Measurements from ENCODE around the gene MTHFD2.

Gene MTHFD2

GRCh38 chr2:74249406-74250122, 51.1 kb downstream of the MTHFD2 start:
- H3K4me3 ChIP-seq (ENCODE audit: low read depth, low read length), result no peak overlapping the region
- POLR2A ChIA-PET, result no interaction called here
- DNase-seq (ENCODE audit: low read depth, low spot score), result no peak
- CTCF ChIA-PET, result interaction anchor here (0.6 to 6.9 kb wide), 52 partner anchors 9 to 486 kb away, joined by 3 to 65 read pairs (median 4); partner anchors contain the start of gene STAMBP
- no peak for TF ChIP-seq CTCF (IDR thresholded peaks at IDR 0.05; ENCODE audit: insufficient read depth, low read length, missing control alignments)

GRCh38 chr2:74250189-74250631, 51.8 kb downstream of the MTHFD2 start:
- H3K4me3 ChIP-seq (ENCODE audit: low read depth, low read length), result no peak overlapping the region
- TF ChIP-seq CTCF (IDR thresholded peaks at IDR 0.05; ENCODE audit: insufficient read depth, low read length, missing control alignments), result peak; percentile 67
- POLR2A ChIA-PET, result no interaction called here
- no peak for DNase-seq (ENCODE audit: low read depth, low spot score)
- CTCF ChIA-PET, result interaction anchor here (0.6 to 6.9 kb wide), 51 partner anchors 9 to 486 kb away, joined by 3 to 65 read pairs (median 4); partner anchors contain the start of gene STAMBP

GRCh38 chr2:74252036-74252435, 53.6 kb downstream of the MTHFD2 start:
- no peak for DNase-seq (ENCODE audit: low read depth, low spot score)
- CTCF ChIA-PET, result interaction anchor here (1.0 to 6.9 kb wide), 3 partner anchors 7 to 85 kb away, joined by 4 to 65 read pairs (median 55); no protein-coding TSS in a partner anchor
- POLR2A ChIA-PET, result no interaction called here
- H3K4me3 ChIP-seq (ENCODE audit: low read depth, low read length), result no peak overlapping the region
- no peak for TF ChIP-seq CTCF (IDR thresholded peaks at IDR 0.05; ENCODE audit: insufficient read depth, low read length, missing control alignments)

GRCh38 chr2:74252862-74253261, 54.4 kb downstream of the MTHFD2 start:
- POLR2A ChIA-PET, result interaction anchor here (0.5 kb wide), 1 partner anchor 75 kb away, joined by 3 read pairs; no protein-coding TSS in a partner anchor
- CTCF ChIA-PET, result interaction anchor here (0.9 to 2.1 kb wide), 7 partner anchors 12 to 138 kb away, joined by 3 to 14 read pairs (median 4); no protein-coding TSS in a partner anchor

GRCh38 chr2:74253306-74253970, 55.0 kb downstream of the MTHFD2 start:
- POLR2A ChIA-PET, result no interaction called here
- CTCF ChIA-PET, result interaction anchor here (0.8 to 2.1 kb wide), 7 partner anchors 13 to 337 kb away, joined by 3 to 14 read pairs (median 3); no protein-coding TSS in a partner anchor
- no peak for DNase-seq (ENCODE audit: low read depth, low spot score)
- no peak overlapping the region for H3K4me3 ChIP-seq (ENCODE audit: low read depth, low read length)
- no peak for TF ChIP-seq CTCF (IDR thresholded peaks at IDR 0.05; ENCODE audit: insufficient read depth, low read length, missing control alignments)

More at GRCh38 chr2:74252862-74253261, 54.4 kb downstream of the MTHFD2 start:
- DNase-seq (ENCODE audit: low read depth, low spot score), result no peak
- no peak overlapping the region for H3K4me3 ChIP-seq (ENCODE audit: low read depth, low read length)
- TF ChIP-seq CTCF (IDR thresholded peaks at IDR 0.05; ENCODE audit: insufficient read depth, low read length, missing control alignments), result no peak

GRCh38 chr2:74253971-74254310, 55.5 kb downstream of the MTHFD2 start:
- ChIA-PET POLR2A (no interaction called here), CTCF (interaction anchor here (0.8 to 2.1 kb wide), 4 partner anchors 14 to 336 kb away, joined by 3 to 14 read pairs (median 6); no protein-coding TSS in a partner anchor)
- DNase-seq (ENCODE audit: low read depth, low spot score), result no peak
- no peak overlapping the region for H3K4me3 ChIP-seq (ENCODE audit: low read depth, low read length)
- TF ChIP-seq CTCF (IDR thresholded peaks at IDR 0.05; ENCODE audit: insufficient read depth, low read length, missing control alignments), result no peak

Data from AG04449 (cell line).